ENCODE measurements around the gene SGMS1.

The SGMS1 gene

GRCh38 chr10:50415292-50415691 is 208.5 kb downstream of the SGMS1 start:
- no peak for DNase-seq

GRCh38 chr10:50410066-50410811 is 213.5 kb downstream of the SGMS1 start:
- no peak for DNase-seq

GRCh38 chr10:50407076-50407801 is 216.5 kb downstream of the SGMS1 start:
- no peak for DNase-seq

GRCh38 chr10:50406457-50407070 is 217.2 kb downstream of the SGMS1 start:
- DNase-seq: no peak

GRCh38 chr10:50405723-50406122 is 218.0 kb downstream of the SGMS1 start:
- no peak for DNase-seq

- DNase-seq: no peak
These were observed 219.6 kb downstream of the SGMS1 start for GRCh38 chr10:50404021-50404773.

- DNase-seq: no peak
These were observed 220.7 kb downstream of the SGMS1 start for GRCh38 chr10:50403074-50403473.

- no peak for DNase-seq
These were observed 221.3 kb downstream of the SGMS1 start for GRCh38 chr10:50402466-50402865.

- DNase-seq: no peak
These were observed 223.1 kb downstream of the SGMS1 start for GRCh38 chr10:50400694-50401093.

- DNase-seq: no peak
These were observed 224.9 kb downstream of the SGMS1 start for GRCh38 chr10:50398823-50399222.

GRCh38 chr10:50398381-50398780 is 225.4 kb downstream of the SGMS1 start:
- no peak for DNase-seq

GRCh38 chr10:50397312-50398140 is 226.2 kb downstream of the SGMS1 start:
- no peak for DNase-seq

- no peak for DNase-seq
These were observed 227.1 kb downstream of the SGMS1 start for GRCh38 chr10:50396491-50397311.

- peak; percentile 58 for DNase-seq
These were observed 227.9 kb downstream of the SGMS1 start for GRCh38 chr10:50395851-50396250.

GRCh38 chr10:50395271-50395670 is 228.5 kb downstream of the SGMS1 start:
- DNase-seq: peak; percentile 11

GRCh38 chr10:50394832-50395231 is 228.9 kb downstream of the SGMS1 start:
- no peak for DNase-seq

- no peak for DNase-seq
These were observed 229.8 kb downstream of the SGMS1 start for GRCh38 chr10:50393784-50394467.

GRCh38 chr10:50392966-50393718 is 230.6 kb downstream of the SGMS1 start:
- no peak for DNase-seq

- no peak for DNase-seq
These were observed 231.3 kb downstream of the SGMS1 start for GRCh38 chr10:50392426-50392825.

GRCh38 chr10:50390302-50390701 is 233.5 kb downstream of the SGMS1 start:
- no peak for DNase-seq
